Right lung (tissue), 5 donors: Measurements from ENCODE around the gene IL27RA. TPM values are rescaled to one million over a fixed set of nuclear protein-coding genes. Genes with fewer than 3 reads are reported as not detected.

Source experiments
- DNase-seq, 2 donors: peaks; one replicate each; pipeline ENCODE4 v3.0.0-alpha.2; 2013
- polyA plus RNA-seq, 5 donors: library from polyadenylated mRNA; unstranded; fragments of 120-200 nt; gene quantifications; one replicate each; pipeline versions ENCODE4 v1.2.1 to v1.2.3, GENCODE V29; 2013; ENCODE audit warnings: inconsistent platforms in 1 of 5, low replicate concordance in 1 of 5; ENCODE audit not compliant: insufficient read length in 5 of 5, insufficient read depth in 1 of 5

IL27RA gene
- polyA plus RNA-seq, 5 donors: 6.1 to 11.6 (median 6.7) TPM

DNA sequence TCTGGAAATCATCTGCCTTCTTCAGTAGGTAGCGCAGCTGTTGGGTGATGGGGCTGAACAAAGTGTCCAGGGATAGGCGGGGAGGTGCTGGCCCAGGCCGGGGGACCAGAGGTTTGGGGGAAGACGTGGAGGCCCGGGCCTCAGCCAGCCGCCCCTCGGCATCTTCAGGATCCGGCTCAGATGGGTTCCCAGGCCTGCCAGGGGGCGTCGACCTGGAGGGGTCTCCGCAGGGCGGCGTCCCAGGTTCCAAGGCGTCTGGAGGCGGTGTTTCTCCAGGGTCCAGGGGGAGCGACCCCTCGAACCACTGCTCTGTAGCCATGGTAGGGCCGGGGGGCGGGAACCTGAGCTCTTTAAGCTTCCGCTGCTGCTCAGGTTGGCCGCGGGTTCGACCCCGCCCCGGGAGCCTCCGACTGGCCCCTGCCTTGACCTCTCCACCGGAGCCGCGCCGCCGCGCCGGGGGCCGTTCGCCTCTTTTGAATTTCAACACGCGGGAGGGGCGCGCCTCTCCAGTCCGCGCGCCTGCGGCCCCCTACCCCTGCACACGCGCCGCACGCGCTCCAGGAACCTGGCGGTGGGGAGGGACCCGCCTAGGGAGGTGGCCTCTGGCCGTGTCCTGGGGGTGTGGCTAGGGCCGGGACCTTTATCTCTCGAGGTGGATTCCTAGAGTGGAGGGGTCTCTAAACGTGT, 53.9 kb downstream of the IL27RA start, which contains the start of gene C19orf67:
Gene C19orf67 (minus strand): TSS at position 475 of the 687 bp plus-strand sequence. CDS start 156 bp downstream, at position 319.
- DNase-seq: no peak

GRCh38 chr19:14086098-14086497, 54.5 kb downstream of the IL27RA start:
- no peak for DNase-seq

GRCh38 chr19:14088634-14089411, 57.3 kb downstream of the IL27RA start:
- DNase-seq: no peak

- no peak for DNase-seq
These were observed 57.8 kb downstream of the IL27RA start for GRCh38 chr19:14089412-14089661.

- no peak for DNase-seq
These were observed 58.3 kb downstream of the IL27RA start for GRCh38 chr19:14089662-14090508.

DNA sequence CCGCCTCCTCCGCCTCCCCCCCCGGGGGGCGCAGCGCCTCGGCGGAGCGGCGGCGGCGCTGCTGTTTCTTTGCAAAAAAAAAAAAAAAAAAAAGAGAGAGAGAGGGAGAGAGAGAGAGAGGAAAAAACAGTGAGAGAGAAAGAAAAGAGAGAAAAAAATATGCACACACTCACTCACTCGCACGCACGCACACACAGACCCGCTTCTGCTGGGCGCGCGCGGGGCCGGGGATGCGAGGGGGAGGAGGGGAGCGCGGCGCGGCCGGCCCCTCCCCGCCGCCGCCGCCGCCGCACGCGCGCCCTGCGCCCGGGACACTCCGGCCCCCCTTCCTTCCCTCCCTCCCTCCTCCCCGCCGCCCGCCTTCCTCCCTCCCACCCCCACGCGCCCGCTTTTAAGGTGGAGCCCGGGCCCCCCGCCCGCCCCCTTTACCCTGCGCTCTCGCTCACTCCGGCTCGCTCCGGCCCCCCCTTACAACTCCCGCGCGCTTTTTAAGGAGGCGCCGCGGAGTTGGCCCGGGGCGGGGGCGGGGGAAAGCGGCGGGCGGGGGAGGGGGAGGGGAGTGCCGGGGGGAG, 59.0 kb downstream of the IL27RA start, which contains the start of gene SAMD1:
Gene SAMD1 (minus strand): TSS at position 243 of the 572 bp plus-strand sequence.
- peak; percentile 89 to 94 for DNase-seq

- DNase-seq: peak; percentile 70 to 79
These were observed 59.7 kb downstream of the IL27RA start for GRCh38 chr19:14091081-14091812.

GRCh38 chr19:14091813-14092462, 60.4 kb downstream of the IL27RA start:
- DNase-seq: no peak

- DNase-seq: no peak
These were observed 61.7 kb downstream of the IL27RA start for GRCh38 chr19:14093117-14093823.

DNA sequence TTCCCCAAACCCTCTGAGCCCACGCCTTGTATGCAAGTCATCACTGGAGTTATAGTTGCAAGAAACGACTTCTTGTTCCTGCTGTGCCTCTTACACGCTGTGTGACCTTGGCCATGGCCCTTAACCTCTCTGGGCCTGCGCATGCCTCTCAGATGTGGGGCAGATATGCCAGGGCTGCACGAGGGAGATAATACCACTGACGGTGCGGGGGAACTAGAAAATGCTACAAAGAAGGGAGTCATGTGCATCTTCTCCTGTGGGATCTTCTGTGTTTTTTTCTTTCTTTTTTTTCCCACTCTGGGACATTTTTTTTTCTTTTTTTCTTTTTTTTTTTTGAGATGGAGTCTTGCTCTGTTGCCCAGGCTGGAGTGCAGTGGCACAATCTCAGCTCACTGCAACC, 63.3 kb downstream of the IL27RA start:
- no peak for DNase-seq

DNA sequence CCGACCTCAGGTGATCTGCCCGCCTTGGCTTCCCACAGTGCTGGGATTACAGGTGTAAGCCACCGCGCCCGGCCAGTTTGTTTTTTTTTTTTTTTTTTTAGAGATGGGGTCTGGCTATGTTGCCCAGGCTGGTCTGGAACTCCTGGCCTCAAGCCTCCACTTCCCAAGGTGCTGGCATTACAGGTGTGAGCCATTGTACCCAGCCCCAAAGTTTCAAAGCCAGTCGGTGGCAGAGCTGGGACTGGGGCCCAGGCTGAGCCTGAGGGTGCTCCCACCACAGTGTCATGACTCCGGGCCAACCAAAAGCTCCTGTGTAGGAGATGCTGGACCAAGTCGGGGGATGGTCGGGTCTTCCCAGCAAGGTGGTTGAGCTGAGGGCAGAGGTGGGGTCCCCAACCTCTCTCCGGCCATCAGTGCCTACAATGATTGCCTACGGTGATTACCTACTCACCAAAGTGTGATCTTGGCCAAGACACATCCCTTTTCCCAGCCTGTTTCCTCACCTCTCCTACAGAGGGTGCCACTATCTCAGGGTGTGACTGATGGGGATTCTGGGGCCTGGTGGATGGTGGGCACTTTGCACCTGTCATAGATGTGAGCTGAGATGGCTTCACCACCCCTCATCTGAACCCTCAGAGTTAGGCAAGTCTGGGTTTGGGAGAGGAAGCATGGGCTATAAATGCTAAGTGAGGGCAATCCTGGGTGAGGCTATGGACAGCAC, 64.9 kb downstream of the IL27RA start:
- no peak for DNase-seq

DNA sequence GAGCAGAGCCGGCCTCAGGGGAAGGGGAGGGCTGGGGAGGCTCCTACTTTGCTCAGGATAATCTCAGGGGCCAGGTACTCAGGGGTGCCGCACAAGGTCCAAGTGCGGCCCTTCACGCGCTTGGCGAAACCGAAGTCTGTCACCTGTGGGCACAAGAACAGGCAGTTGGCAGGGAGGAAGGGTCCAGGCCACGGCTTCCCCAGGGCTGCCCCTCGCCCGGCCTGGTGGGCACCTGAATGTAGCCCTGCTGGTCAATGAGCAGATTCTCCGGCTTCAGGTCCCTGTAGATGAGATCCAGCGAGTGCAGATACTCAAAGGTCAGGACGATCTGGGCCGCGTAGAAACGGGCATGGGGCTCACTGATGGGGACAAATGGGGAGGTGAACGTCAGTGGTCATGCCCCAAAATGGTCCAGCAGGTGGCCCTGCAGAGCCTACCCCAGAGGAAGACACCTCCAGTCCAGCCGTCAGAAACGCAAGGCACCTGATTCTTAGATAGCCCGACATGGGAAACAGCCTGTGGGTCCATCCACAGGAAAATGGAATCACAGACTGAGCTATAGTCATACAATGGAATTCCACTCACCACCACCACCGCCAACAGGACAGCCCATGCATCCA, 66.1 kb downstream of the IL27RA start:
- no peak for DNase-seq

DNA sequence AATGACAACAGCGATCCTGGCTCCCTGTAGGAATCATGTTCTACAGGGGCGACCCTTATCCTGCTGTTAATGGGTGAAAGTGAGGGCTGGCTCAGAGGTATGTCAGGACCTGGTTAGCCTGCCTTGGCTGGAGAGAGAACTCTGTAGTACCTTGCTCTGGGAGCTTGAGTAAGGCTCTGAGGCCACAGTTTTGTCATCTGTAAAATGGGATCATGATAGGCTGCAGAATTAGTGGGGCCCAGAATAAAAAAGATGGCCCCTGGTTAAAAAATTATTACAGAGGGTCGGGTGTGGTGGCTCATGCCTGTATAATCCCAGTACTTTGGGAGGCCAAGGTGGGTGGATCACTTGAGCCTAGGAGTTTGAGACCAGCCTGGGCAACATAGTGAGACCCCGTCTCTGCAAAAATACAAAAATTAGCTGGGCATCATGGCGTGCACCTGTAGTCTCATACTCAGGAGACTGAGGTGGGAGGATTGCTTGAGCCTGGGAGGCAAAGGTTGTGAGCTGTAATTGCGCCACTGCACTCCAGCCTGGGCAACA, 69.5 kb downstream of the IL27RA start:
- DNase-seq: no peak

- DNase-seq: no peak
These were observed 70.6 kb downstream of the IL27RA start for GRCh38 chr19:14102102-14102696.

DNA sequence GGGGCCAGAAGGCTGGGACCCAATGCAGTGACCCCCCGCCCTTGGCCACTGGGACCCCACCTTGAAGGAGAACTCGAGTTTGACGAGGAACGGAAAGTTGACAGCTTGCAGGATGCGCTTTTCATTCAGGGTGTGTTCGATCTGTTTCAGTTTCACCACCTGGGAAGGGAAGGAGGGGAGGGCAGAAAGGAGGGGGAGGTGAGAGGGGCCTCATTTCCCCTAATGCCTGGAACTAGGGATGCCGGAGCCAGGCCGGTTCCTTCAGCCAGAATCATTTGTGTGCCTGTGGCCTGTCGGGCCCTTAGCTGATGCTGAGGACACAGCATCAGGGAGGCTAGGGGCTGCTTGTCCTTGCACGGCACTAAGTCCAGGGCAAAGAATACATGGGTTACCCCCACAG, 71.2 kb downstream of the IL27RA start:
- no peak for DNase-seq
